GM12873 (cell line): ENCODE measurements around the gene GRHL3.

Experiments used
- TF ChIP-seq, protein P1 (sequence below): IDR thresholded peaks from 2 replicates; pipeline ENCODE4 v1.5.1; 2012; ENCODE audit warnings: low read depth, mild to moderate bottlenecking, moderate library complexity, low read length, control low read depth; ENCODE audit not compliant: insufficient read depth; ENCODE audit errors: missing control alignments

GRHL3 gene

DNA sequence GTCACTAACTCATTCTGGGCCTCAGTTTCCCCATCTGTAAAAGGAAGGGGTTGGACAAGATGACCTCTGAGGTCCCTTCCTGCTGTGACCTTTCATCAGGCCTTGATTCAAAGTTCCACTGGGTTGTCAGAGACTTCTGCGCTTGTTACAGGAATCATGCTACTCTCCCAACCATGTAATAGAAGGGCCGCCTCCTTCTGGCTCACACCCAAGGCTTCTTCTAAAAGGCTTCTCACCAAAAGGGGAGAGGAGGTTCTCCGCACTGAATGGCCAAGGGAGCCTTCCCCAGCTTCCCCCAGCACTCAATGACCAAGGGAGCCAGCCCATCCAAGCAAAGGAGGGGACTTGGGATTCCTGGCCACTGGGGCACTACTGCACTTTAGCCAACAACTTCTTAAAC is 42.7 kb downstream of the GRHL3 start:
- TF ChIP-seq, protein P1, sequence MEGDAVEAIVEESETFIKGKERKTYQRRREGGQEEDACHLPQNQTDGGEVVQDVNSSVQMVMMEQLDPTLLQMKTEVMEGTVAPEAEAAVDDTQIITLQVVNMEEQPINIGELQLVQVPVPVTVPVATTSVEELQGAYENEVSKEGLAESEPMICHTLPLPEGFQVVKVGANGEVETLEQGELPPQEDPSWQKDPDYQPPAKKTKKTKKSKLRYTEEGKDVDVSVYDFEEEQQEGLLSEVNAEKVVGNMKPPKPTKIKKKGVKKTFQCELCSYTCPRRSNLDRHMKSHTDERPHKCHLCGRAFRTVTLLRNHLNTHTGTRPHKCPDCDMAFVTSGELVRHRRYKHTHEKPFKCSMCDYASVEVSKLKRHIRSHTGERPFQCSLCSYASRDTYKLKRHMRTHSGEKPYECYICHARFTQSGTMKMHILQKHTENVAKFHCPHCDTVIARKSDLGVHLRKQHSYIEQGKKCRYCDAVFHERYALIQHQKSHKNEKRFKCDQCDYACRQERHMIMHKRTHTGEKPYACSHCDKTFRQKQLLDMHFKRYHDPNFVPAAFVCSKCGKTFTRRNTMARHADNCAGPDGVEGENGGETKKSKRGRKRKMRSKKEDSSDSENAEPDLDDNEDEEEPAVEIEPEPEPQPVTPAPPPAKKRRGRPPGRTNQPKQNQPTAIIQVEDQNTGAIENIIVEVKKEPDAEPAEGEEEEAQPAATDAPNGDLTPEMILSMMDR = no peak

DNA sequence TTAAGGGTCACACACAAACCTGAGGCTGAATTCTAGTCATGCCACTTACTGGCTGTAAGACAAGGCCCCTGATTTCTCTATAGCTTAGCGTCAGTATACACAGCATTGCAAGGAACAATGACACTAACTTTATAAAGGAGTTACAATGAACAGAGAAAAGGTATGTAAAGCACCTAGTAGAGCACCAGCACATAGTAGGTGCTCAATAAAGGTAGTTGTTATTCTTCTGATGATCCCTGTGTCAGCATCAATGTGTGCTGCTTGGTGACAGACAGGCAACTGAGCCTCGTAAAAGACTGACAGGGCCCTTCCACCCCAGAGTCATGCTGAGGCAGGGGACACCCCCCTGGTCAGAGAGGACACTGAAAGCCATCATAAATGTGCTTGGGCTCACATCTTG is 43.2 kb downstream of the GRHL3 start:
- TF ChIP-seq, protein P1 = no peak

DNA sequence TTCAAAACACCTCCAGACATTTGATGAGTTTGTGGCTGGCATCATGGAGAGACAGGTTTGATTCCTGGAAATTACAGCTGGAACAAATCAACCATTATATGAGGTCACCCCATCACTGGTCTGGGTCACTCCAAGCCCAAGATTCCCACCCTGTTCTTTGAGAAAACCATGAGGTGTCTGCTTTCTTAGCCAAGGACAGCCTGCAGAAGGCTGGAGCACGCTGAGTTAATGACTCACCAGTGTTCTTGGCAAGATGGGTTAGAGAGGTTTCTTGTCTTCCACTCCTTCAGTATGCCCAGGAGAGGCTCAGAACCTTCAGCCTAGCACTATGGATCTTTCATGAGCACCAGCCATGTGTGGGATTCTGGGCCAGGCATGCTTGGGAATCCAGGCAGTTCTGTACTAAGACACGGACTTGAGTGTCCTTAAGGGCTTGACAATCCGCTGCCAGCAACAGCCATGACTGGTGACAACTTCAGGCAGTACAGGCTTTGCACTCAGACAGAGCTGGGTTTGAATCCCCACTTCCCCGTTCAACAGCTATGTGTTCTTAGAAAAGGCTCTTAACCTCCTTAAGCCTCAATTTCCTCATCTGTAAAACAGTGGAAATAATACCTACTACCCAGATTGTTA is 43.9 kb downstream of the GRHL3 start:
- TF ChIP-seq, protein P1 = no peak

DNA sequence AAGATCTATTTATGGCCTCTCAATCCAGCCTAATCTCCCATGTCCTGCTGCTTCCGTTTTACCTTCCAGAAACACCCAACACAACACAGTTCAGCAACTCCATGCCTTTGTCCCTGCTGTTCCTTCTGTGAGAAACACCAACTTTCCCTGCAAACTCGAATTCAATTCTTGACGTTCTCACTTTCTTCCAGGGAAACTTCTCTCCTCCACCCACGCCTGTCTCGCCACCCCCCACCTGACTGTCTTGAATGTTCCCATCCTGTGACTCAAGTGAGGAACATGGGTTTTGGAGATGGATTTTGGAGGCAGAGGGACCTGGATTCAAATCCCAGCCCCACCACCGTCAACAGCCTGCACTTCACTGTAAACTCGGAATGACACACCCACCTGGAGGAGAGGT is 44.8 kb downstream of the GRHL3 start:
- TF ChIP-seq, protein P1 = no peak

DNA sequence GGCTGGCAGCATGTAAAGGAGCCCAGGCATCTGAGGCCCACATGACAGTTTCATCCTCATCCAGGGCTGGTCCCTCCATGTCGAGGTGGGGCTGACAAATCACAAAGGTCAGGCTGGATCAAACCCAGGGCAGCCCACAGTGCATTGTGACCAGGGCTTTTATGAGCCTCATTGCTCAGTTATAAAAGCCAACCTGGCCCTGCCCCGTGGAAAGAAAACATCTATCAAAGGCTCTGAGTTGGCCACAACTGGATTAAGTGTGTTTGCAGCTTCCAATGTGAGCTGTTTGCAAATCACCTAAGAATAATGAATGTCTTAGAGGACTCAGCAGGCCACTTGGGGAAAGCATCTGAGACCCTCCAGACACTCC is 45.4 kb downstream of the GRHL3 start:
- TF ChIP-seq, protein P1 = no peak

DNA sequence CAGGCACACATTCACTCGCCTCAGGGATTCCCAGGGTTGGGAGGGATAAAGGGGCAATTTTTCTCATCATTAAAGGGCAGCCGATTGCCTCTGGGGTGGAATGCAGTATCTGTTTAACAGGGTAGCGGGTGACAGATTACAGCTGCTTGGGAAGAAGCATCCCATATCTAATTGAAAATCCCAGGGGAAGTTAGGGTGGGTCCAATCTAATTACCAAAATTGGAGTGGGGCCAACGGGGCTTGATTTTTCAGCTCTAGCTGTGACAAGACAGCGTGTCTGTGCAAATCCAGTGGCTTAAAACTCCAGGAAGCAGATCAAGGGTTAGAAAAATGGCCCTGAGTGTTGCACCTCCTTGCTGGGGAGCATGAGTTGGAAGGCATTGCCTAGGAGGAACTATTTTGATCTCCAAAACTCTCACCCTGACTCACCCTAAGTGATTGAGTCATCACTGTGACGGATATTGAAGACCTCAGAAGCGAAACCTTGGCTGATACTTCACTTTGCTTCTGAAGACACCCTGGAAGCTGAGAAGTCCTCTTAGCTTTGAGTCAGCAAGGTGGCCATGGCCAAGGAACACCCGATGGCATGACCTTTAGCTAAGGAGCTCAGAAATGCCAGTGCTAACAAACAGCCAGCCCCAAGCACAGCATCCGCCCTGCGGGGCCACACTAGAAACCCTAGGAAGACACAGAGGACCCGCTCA is 46.0 kb downstream of the GRHL3 start:
- TF ChIP-seq, protein P1 = no peak

DNA sequence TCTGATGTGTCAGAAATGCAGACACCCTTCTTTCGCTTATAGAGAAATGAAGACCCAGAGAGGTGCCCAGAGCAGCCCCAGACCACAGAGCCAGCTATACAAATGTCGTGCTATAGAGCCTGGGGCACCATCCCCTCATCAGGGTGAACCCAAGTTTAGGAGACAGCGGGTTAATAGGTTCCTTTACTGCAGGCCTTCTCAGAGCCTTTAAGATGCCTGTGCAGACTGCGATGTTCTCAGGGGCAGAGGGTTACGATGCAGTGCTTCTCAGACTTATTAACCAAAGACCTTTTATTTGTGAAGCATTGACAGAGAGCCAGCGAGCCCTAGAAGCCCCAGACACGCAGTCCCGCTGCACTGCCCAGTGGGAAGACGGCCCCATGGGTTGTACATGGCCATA is 47.5 kb downstream of the GRHL3 start:
- TF ChIP-seq, protein P1 = no peak
